GM19025 (cell line): ENCODE measurements around the gene RABEPK.
"Not testable (repeated sequence)": the region's sequence is repeated elsewhere in the genome, so short reads cannot be mapped to it uniquely, and the experiment has no call there.

Experiments used
- ATAC-seq: cut with Tn5 transposase; IDR thresholded peaks from one replicate; pipeline ENCODE4 v1.9.1; 2021; ENCODE audit warnings: mild to moderate bottlenecking, low read depth, moderate library complexity; ENCODE audit not compliant: unreplicated experiment

Gene RABEPK

DNA sequence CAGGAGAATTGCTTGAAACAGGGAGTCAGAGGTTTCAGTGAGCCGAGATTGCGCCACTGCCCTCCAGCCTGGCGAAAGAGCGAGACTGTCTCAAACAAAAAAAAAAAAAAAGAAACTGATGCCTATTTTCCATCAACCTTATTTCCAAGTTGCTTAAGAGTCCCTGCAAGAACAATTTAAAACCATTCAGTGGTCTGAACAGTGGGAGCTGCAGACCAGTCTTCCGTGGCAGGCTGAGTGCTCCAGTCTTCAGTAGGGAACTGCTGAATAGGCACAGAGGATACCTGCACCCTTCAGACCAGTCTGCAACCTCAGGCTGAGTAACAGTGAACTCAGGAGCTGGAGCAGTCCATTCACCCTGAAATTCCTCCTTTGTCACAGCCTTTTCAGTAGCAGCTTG, 5.9 kb upstream of the RABEPK start:
- ATAC-seq, result not testable (repeated sequence)

DNA sequence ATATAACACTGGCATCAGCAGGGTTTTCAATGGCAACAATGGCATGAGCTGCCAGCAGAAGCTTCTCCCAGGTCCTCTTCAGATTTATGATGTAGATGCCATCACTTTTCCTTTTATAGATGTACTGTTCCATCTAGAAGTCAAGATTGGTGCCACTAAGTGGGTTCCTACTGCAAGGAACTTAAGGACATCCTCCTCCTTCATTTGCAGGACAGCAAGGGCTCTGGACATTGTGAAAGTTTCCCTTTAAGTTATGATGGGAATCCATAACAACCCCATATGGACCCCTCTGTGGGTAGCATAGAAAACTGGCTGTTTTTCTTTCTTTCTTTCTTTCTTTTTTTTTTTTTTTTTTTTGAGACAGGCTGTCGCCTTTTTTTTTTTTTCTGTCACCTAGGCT, 4.8 kb upstream of the RABEPK start:
- ATAC-seq, result not testable (repeated sequence)

DNA sequence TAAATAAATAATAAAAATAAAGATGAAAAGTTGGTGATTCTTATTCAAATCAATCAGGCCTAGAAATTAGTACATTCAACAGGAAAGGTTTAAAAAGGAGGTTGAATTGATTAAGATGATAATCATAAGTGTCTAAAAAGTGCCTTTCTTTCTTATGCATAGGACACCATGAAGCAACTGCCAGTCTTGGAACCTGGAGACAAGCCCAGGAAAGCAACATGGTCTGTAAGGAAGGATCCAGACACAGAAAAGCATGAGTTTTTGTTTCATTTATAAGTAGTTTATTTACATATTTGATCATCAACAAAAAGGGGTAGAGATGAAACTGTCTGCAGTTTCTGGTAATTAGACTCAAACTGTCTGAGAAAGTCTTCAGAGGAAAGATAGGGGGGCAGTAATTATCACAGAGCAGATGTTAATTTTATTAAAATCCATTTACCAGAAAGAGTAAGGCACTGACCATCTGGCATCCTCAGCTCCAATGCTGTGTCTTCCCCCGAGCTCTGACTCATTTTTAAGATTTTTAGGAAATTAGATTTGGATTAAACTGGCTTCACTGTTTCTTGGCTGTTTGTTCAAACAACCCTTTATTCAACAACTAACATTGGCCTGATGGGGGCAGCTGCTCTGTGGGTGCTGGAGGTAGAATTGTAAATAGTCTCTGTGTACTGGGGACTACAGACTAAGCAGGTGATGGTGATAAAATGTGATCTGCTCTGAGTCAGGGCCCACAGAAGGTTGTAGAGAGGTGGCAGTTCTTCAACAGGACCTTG, 2.7 kb downstream of the RABEPK start:
- no peak for ATAC-seq

DNA sequence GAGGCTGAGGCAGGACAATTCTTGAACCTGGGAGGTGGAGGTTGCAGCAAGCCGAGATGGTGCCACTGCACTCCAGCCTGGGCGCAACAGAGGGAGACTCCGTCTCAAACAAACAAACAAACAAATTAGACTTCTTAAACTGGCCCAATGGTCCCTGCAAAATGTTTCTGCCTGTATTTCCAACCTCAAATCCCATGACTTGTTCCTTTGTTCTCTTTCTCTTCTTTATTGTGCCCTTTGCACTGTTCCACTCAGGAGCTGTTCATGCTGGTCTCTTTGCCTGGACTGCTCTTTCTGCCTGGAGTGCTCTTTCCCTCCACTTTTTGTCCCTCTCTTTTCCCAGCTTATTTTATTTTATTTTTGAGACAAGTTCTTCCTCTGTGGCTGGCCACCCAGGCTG, 4.1 kb downstream of the RABEPK start:
- ATAC-seq, result no peak

DNA sequence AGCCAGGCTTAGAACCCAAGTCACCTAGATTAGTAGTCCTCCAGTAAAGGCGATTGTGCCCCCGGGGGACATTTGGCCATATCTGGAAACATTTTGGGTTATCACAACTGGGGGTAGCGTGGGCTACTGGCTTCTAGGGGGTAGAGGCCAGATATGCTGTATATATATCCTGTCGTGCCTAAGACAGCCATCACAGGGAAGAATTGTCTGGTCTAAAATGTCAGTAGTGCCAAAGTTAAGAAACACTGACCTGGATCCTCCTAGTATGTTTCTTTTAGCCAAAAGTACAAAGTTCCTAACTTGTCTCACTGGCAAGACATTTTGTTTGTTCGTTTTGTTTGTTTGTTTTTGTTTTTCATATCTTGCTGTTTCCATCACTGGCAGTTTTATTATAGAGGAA, 13.8 kb downstream of the RABEPK start:
- ATAC-seq, result no peak

DNA sequence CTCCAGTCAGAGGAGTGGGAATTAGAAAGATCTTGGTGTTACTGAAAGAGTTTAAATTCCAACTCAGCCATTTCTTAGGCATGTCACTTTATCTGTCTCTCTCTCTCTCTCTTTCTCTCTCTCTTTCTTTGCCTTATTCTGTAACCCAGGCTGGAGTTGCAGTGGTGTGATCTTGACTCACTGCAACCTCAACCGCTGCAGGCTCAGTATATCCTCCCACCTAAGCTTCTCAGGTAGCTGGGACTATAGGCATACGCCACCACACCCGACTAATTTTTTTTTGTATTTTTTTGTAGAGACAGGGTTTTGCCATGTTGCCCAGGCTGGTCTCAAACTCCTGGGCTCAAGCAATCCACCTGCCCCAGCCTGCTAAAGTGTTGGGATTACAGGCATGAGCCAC, 18.3 kb downstream of the RABEPK start:
- ATAC-seq, result no peak

DNA sequence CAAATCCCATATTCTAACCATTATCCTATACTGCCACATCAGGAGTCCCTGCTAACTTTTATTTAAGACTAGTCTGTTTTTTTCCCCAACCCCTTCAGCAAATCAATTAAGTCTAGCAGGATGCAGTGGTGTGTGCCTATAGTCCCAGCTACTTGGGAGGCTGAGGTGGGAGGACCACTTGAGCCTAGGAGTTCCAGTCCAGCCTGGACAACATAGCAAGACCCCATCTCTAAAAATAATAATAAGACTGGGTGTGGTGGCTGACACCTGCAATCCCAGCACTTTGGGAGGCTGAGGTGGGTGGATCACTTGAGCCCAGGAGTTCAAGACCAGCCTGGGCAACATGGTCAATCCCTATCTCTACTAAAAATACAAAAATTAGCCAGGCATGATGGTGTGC, 24.5 kb downstream of the RABEPK start:
- ATAC-seq, result not testable (repeated sequence)

DNA sequence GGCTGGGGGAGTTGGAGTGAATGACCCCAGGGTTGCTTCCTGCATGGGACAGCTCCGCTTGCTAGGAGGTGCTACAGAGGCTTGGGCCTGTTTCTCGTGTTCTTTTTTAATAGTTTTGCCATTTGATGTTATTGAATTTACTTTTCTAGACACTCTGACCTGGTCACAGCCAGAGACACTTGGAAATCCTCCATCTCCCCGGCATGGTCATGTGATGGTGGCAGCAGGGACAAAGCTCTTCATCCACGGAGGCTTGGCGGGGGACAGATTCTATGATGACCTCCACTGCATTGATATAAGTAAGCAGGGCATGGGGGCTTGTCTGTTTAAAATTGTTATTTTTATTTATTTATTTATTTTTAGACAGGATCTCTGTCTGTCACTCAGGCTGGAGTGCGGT, 27.4 kb downstream of the RABEPK start:
- ATAC-seq, result no peak

DNA sequence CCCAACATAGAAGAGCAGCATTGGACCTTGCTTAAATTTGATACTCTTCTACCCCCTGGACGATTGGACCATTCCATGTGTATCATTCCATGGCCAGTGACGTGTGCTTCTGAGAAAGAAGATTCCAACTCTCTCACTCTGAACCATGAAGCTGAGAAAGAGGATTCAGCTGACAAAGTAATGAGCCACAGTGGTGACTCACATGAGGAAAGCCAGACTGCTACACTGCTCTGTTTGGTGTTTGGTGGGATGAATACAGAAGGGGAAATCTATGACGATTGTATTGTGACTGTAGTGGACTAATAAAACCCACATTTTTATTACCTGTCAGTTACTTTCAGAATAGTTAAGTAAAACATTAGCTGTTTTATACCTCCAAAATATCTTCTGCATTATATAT, 33.3 kb downstream of the RABEPK start:
- no peak for ATAC-seq

DNA sequence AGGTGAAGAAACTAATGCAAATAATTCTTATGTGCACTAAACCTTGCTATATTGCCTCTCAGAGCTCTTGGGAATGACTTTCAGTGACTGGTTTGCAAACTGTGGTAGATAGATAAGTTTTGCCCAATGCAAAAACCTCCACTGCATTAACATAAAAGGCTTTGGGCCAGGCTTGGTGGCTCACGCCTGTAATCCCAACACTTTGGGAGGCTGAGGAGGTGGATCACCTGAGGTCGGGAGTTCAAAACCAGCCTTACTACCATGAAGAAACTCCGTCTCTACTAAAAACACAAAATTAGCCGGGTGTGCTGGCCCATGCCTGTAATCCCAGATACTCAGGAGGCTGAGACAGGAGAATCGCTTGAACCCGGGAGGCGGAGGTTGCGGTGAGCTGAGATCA, 33.8 kb downstream of the RABEPK start:
- ATAC-seq, result not testable (repeated sequence)

DNA sequence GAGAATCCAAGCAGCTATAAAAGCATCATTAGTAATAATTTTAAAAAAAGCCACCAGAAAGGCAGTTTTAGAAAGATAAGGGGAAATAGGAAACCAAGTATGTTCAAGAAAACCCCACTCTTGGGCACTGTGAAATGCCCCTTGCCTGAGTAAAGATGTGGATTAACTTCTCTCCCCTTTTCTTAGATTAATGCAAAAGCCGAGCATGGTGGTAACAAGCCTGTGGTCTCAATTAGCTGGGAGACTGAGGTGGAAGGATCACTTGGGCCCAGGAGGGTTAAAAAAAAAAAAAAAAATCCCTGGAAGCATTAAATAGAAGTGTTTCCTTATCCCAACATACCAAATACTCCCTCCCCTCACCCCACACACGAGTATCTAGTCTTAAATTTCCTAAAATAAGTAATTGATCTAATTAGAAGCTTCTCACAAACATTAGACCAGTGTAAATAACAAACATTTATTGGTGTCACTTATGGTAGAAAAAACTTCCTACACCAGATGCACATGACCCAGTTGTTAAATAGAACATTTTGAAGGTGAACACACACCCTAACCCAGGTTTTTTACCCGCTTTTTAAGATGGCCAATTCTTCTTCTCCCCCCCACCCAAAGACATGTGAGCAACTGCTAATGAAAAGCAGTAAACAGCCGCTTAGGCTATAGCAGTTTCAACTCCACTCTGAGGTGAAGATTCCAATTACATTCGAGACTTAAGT, 35.6 kb downstream of the RABEPK start:
- ATAC-seq, result no peak

DNA sequence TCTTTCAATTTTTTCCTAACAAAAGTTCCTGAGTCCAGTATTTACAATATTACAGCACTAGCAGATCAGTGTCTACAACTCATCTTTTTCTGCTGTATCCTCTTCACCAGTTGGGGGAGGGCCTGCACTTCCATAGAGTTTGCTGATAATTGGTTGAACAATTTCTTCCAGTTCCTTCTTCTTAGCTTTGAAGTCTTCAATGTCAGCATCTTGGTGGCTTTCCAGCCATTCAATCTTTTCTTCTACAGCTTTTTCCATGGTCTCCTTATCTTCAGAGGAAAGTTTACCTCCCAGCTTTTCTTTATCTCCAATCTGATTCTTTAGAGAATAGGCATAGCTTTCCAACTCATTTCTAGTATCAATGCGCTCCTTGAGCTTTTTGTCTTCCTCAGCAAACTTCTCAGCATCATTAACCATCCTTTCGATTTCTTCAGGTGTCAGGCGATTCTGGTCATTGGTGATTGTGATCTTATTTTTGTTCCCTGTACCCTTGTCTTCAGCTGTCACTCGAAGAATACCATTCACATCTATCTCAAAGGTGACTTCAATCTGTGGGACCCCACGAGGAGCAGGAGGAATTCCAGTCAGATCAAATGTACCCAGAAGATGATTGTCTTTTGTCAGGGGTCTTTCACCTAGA, 36.3 kb downstream of the RABEPK start:
- ATAC-seq, result not testable (repeated sequence)

DNA sequence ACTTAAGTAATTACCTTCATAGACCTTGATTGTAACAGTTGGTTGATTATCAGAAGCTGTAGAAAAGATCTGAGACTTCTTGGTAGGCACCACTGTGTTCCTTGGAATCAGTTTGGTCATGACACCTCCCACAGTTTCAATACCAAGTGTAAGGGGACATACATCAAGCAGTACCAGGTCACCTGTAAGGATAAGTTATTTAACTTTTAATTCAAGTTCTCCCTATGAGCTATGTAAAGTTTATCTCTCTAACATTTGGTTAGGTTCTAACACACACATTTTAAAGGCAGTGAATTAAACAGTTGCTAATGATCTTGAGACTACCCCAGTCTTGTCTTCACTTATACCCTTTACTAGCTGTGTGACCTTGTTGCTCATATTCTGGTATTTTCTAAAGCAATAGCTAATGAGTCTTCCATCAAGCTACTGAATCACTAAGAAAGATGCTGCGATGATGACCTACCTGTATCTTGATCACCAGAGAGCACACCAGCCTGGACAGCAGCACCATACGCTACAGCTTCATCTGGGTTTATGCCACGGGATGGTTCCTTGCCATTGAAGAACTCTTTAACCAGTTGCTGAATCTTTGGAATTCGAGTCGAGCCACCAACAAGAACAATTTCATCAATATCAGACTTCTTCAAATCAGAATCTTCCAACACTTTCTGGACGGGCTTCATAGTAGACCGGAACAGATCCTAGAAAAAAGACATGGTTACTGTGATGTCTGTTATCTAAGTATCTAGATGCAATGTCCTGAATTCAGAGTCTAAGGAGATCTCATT, 38.0 kb downstream of the RABEPK start:
- no peak for ATAC-seq

DNA sequence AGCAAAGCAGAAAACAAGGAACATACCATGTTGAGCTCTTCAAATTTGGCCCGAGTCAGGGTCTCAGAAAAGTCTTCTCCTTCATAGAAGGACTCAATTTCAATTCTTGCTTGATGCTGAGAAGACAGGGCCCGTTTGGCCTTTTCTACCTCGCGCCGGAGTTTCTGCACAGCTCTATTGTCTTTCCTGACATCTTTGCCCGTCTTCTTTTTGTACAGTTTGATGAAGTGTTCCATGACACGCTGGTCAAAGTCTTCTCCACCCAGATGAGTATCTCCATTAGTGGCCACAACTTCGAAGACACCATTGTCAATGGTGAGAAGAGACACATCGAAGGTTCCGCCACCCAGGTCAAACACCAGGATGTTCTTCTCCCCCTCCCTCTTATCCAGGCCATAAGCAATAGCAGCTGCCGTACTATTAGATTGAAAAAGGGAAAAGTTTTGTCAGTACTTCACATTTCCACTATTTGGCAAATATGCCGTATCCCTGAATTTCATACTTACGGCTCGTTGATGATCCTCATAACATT, 38.6 kb downstream of the RABEPK start:
- ATAC-seq, result no peak

DNA sequence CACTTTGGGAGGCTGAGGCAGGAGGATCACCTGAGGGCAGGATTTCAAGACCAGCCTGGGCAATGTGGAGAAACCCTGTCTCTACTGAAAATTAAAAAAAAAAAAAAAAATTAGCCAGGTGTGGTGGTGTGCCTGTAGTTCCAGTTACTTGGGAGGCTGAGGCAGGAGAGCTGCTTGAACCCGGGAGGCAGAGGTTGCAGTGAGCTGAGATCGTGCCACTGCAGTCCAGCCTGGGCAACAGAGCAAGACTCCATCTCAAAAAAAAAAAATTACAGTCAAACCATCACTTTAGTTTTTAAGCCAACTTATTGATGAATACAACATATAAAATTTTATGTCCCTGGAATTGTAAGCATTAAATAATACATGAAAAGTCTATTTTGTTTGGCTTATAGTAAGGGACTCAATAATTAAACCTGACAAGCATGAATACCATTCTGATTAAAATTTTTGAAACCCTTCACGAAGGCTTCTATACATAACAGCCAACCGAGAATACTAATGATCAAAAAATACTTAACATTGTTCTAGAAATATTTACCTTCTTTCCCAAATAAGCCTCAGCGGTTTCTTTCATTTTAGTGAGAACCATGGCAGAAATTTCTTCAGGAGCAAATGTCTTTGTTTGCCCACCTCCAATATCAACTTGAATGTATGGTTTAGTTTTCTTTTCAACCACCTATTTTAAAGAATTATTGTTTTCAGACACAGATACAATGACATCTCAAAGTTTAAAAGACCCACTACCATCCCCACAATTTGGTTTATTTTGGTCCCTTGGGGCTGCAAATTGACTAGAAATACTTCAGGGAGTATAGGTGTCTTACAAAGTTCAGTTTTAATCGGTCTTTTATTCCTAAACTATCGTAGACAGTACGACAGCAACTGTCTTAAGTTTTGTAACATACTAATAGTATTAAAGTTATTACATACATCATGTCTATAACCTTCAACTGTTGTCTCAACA, 39.6 kb downstream of the RABEPK start:
- ATAC-seq, result no peak

DNA sequence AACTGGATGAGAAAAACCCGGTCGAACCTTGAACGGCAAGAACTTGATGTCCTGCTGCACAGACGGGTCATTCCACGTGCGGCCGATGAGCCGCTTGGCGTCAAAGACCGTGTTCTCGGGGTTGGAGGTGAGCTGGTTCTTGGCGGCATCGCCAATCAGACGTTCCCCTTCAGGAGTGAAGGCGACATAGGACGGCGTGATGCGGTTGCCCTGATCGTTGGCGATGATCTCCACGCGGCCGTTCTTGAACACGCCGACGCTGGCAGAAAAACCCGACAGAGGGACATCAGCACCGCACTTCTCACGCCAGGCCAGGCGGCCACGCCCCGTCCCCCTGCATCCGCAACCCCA, 40.3 kb downstream of the RABEPK start:
- ATAC-seq, result no peak

DNA sequence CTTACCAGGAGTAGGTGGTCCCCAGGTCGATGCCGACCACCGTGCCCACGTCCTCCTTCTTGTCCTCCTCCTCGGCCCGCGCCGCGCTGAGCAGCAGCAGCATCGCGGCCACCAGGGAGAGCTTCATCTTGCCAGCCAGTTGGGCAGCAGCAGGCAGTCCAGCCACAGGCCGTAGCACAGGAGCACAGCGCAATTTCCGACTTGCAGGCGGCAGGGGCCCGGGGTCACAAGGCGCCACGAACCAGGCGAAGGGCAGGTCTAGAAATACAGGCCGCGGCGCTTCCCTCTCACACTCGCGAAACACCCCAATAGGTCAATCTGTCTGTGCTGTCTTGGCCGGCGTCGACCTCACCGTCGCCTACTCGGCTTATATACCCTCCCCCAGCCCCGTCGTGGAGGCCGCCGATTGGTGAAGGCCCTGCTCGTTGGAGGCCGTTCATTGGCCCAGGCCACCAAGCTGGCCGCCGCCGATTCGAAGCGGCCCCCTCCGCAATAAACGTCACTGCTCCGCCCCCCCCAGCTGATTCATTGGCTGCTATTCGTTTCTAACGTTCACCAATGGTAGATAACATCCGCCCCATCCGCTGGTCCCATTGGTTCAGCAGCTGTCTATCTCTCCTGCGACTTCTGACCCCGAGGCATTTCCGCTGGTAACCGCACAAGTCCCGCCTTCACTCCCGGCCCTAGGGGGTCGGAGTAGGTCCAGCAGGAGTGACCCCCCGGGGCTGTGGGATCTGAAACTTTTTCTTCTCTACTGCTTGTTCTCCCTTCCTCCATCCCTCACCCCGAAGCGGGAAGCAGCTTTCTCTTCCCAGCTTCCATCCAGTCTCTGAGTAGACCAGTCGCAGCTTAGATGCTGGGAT, 40.9 kb downstream of the RABEPK start, which contains the start of gene HSPA5:
Gene HSPA5 (minus strand): TSS at position 344 of the 863 bp plus-strand sequence. CDS start 217 bp downstream, at position 127.
- ATAC-seq, result peak; percentile 91
